ENCODE data around the gene HPGD.

- no peak for TF ChIP-seq CTCF (IDR thresholded peaks at IDR 0.05)
- no peak for TF ChIP-seq ZFX (IDR thresholded peaks at IDR 0.05; ENCODE audit: borderline replicate concordance)
Observed at GRCh38 chr4:174534461-174534860, 12.2 kb upstream of the HPGD start.
